ENCODE data around the gene TMC8.

TMC8 gene

DNA sequence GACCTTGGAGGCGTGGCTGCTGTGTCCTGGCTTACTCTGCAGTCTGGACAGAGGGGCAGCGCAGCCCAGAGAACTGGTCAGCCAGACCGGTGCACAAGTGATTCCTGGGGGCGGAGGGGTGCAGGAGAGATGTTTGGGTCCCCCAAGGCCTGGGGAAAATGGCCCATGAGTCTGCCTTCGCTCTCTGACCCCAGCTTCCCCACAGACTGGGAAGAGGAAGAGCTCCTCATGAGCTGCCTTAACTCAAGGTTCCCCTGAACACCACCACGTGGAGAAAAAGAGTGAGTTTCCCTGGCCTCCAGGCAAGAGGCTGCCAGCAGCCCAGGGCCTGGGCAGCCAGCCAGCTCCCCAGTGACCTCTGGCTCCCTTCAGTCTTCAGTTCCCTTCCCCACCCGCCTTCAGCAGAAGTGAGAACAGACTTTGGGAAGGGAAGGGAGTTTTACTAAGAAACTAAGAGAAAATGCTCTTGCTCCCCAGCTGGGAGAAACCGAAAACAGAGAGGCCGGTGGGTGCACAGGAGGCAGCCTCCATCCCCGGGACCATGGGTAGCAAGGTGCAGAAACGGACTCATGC, 13.7 kb downstream of the TMC8 start:
- peak; percentile 27 for TF ChIP-seq CTCF (conservative IDR thresholded peaks at IDR 0.05; ENCODE audit: low read depth, low read length)
- H3K4me3 ChIP-seq (ENCODE audit: low read depth, low read length): no peak overlapping the region
- DNase-seq (ENCODE audit: low read depth): peak; percentile 96

DNA sequence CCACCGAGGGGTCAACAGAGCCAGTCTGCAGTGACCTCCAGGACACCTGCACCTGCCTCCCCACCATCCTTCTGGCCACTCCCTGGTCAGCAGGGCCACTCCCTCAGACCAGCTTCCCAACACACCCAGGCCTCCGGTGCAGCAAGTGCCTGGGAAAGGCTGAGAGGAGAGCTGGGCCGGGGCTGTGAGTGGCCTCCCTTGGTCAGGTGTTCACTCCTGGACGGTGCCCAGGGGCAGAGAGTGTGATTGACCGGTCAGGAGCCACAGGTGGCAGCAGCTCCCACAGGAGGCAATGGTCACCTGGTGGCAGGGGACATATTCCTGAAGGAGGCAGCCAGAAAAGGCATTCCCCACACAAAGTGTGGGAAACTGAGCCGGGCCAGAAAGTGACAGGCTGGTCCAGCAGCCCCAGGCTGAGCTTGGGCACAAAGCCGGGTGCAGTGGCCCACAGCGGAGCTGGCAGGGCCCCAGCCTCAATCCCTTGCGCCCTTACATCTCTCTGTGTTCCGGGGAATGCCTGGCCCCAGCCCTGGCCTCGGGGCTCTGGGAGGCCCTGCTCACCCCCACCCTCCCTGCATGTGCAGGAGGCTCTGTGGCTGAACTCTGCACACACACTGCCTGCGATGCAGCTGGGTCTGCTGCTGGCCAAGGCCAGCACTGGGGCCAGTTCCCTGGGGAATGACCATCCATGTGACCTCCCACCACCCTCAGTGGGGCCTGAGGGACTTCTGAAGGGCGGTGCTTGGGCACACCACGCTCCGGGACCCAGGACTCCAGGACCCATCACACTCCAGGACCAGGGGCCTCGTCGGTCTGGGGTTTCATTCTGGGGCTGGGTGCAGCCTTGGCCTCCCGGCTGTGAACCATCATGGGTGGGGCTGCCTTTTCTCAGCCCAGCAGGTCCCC, 14.4 kb downstream of the TMC8 start:
- DNase-seq (ENCODE audit: low read depth): no peak
- no peak for TF ChIP-seq CTCF (conservative IDR thresholded peaks at IDR 0.05; ENCODE audit: low read depth, low read length)
- no peak overlapping the region for H3K4me3 ChIP-seq (ENCODE audit: low read depth, low read length)

DNA sequence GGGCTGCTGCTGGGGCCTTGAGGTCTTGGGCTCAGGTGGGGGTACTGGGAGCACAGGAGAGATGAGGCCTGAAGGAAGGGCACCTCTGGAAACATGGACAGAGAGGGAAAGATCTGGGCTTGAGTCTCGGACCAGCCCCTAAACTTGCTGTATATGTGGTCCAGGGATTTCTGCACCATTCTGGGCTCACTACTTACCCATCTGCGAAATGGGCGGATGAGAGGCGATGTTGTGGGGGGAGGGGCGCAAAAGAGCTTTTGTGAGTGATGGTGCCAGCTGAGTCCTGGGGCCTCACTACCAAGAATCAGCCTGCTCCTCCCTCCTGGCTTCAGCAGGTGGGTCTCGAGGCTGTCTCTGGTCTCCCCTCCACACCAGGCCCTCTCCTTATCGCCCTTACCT, 15.9 kb downstream of the TMC8 start:
- no peak for TF ChIP-seq CTCF (conservative IDR thresholded peaks at IDR 0.05; ENCODE audit: low read depth, low read length)
- no peak for DNase-seq (ENCODE audit: low read depth)
- H3K4me3 ChIP-seq (ENCODE audit: low read depth, low read length): no peak overlapping the region

DNA sequence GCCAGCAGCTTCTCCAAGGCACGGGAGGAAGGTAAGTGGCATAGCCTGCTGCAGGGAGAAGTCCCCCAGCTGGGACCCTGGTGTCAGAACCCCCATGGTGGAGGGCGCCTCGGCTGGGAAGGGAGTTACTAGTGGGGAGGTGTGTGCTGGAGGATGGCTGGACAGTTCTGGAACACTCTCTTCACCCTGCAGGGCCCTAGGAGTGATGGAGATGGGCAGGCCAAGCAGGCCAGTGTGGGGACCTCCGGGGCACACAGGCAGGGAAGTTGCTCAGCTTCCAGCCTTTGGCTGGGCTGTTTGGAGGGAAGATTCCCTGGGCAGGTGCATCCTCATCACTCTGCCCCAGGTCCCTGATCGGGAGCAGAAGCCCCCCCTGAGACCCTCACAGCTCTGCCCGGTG, 16.3 kb downstream of the TMC8 start:
- DNase-seq (ENCODE audit: low read depth): no peak
- TF ChIP-seq CTCF (conservative IDR thresholded peaks at IDR 0.05; ENCODE audit: low read depth, low read length): no peak
- no peak overlapping the region for H3K4me3 ChIP-seq (ENCODE audit: low read depth, low read length)

GRCh38 chr17:78147315-78147998, 16.9 kb downstream of the TMC8 start:
- no peak for TF ChIP-seq CTCF (conservative IDR thresholded peaks at IDR 0.05; ENCODE audit: low read depth, low read length)
- no peak for DNase-seq (ENCODE audit: low read depth)
- no peak overlapping the region for H3K4me3 ChIP-seq (ENCODE audit: low read depth, low read length)

GRCh38 chr17:78148286-78149016, 17.9 kb downstream of the TMC8 start:
- no peak for DNase-seq (ENCODE audit: low read depth)
- H3K4me3 ChIP-seq (ENCODE audit: low read depth, low read length): no peak overlapping the region
- no peak for TF ChIP-seq CTCF (conservative IDR thresholded peaks at IDR 0.05; ENCODE audit: low read depth, low read length)
